A673 (cell line): Measurements from ENCODE around the gene TEX38. TPM values are rescaled to one million over a fixed set of nuclear protein-coding genes. Genes with fewer than 3 reads are reported as not detected.

Source experiments
- BruUV-seq: library from RNA; stranded (reverse); fragments of 400-500 nt; replicated peaks from 2 replicates; lab custom pipeline; 2021; lab: Mats Ljungman, UMichigan
- CTCF ChIA-PET: fragments of 300-600 bp; sonication (Branson Sonifier 250); formaldehyde crosslinking; loops from one replicate; lab custom pipeline; 2022; ENCODE audit warnings: antibody characterized with exemption; lab: Charles Lee
- POLR2A ChIA-PET: fragments of 300-600 bp; sonication (Branson Sonifier 250); formaldehyde crosslinking; loops from one replicate; lab custom pipeline; 2022; ENCODE audit warnings: antibody characterized with exemption; ENCODE audit not compliant: low non-redundant PET; lab: Charles Lee
- DNase-seq: peaks from one replicate; pipeline ENCODE4 v3.0.0-alpha.2; 2015; ENCODE audit warnings: low spot score
- H3K27ac ChIP-seq: fragments of 200-600 bp; sonication (generic); 2 replicates; pipeline ENCODE4 v1.5.1; 2016; ENCODE audit warnings: mixed run types, low read depth, mild to moderate bottlenecking, mixed read lengths, antibody characterized with exemption, low read length; ENCODE audit not compliant: poor library complexity, severe bottlenecking
- H3K27me3 ChIP-seq: fragments of 200-600 bp; sonication (generic); replicated peaks from 2 replicates; pipeline ENCODE4 v1.6.1; 2017; ENCODE audit warnings: mixed run types, low read depth, mild to moderate bottlenecking, mixed read lengths, antibody characterized with exemption, low read length; ENCODE audit not compliant: insufficient read depth, poor library complexity
- H3K36me3 ChIP-seq: fragments of 200-600 bp; sonication (generic); 2 replicates; pipeline ENCODE4 v1.6.1; 2016; ENCODE audit warnings: mixed run types, mild to moderate bottlenecking, mixed read lengths, antibody characterized with exemption, low read length; ENCODE audit not compliant: insufficient read depth, poor library complexity, severe bottlenecking
- H3K4me1 ChIP-seq: fragments of 200-600 bp; sonication (generic); 2 replicates; pipeline ENCODE4 v1.6.1; 2017; ENCODE audit warnings: mixed run types, mild to moderate bottlenecking, mixed read lengths, antibody characterized with exemption, low read length; ENCODE audit not compliant: insufficient read depth, poor library complexity, severe bottlenecking
- H3K4me3 ChIP-seq: fragments of 200-600 bp; sonication (generic); 2 replicates; pipeline ENCODE4 v1.5.1; 2016; ENCODE audit warnings: low read depth, mixed run types, mild to moderate bottlenecking, mixed read lengths, low read length; ENCODE audit not compliant: poor library complexity, severe bottlenecking
- H3K9me3 ChIP-seq: fragments of 200-600 bp; sonication (generic); 2 replicates; pipeline ENCODE4 v1.6.1; 2016; ENCODE audit warnings: mixed run types, low read depth, mild to moderate bottlenecking, mixed read lengths, antibody characterized with exemption, low read length; ENCODE audit not compliant: poor library complexity, severe bottlenecking
- EZH2 ChIP-seq: fragments of 200-600 bp; sonication (generic); IDR thresholded peaks from 2 replicates; pipeline ENCODE4 v1.6.1; 2017; ENCODE audit warnings: borderline replicate concordance, low read depth, mild to moderate bottlenecking, mixed read lengths, antibody characterized with exemption, low read length; ENCODE audit not compliant: poor library complexity, severe bottlenecking
- intact Hi-C: fragments of 100-400 bp; cut with micrococcal nuclease; formaldehyde crosslinking; loops from one replicate; pipeline ENCODE4 v1.10.0; 2022; ENCODE audit not compliant: unreplicated experiment
- total RNA-seq: library from RNA; stranded (reverse); gene quantifications from 2 replicates; pipeline ENCODE4 v1.2.3, GENCODE V29; 2021
- TF ChIP-seq, protein P1 (sequence below): fragments of 300-800, 200-600 bp; sonication (generic); conservative IDR thresholded peaks from 2 replicates; pipeline ENCODE4 v1.5.1; 2017; ENCODE audit warnings: low read depth, mild to moderate bottlenecking, antibody characterized with exemption, low read length, moderate library complexity, mixed read lengths

TEX38 gene
- total RNA-seq, 1 experiment from 2014 or later = not detected

DNA sequence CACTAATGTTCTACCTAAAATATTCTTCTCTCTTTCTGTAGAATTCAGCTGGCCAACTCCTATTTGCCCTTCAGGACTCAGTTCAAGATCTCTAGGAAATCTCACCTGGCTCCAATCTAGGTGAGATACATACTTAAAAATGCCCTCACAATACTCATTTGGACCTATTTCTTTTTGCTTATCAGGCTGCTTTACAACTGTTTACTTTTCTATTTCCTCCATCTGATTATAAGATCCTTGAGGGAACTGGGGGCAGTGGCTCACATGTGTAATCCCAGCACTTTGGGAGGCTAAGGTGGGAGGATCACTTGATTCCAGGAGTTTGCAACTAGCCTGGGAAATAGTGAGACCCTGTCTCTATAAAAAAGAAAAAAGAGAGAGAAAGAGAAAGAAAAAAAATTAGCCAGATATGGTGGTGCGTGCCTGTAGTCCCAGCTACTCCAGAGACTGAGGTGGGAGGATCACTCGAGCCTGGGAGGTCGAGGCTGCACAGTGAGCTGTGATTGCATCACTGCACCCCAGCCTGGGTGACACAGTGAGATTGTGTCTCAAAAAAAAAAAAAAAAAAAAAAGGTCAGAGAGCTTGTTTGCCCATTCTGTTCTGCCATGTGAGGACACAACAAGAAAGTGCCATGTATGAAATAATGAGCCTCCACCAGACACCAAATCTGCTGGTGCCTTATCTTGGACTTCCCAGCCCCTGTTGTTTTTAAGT lies 32.4 kb downstream of the TEX38 start:
- no TSS peak for BruUV-seq
- no peak for DNase-seq
- Histone ChIP-seq H3K4me3 (no peak overlapping the region), H3K27ac (no peak overlapping the region), H3K9me3 (no peaks in the 10 kb centered on the region), H3K36me3 (peaks cover 42% of the 10 kb centered on the region), H3K27me3 (no peaks in the 10 kb centered on the region), H3K4me1 (no peaks in the 10 kb centered on the region)
- ChIA-PET POLR2A (no interaction called here), CTCF (no interaction called here)
- TF ChIP-seq, protein P1, sequence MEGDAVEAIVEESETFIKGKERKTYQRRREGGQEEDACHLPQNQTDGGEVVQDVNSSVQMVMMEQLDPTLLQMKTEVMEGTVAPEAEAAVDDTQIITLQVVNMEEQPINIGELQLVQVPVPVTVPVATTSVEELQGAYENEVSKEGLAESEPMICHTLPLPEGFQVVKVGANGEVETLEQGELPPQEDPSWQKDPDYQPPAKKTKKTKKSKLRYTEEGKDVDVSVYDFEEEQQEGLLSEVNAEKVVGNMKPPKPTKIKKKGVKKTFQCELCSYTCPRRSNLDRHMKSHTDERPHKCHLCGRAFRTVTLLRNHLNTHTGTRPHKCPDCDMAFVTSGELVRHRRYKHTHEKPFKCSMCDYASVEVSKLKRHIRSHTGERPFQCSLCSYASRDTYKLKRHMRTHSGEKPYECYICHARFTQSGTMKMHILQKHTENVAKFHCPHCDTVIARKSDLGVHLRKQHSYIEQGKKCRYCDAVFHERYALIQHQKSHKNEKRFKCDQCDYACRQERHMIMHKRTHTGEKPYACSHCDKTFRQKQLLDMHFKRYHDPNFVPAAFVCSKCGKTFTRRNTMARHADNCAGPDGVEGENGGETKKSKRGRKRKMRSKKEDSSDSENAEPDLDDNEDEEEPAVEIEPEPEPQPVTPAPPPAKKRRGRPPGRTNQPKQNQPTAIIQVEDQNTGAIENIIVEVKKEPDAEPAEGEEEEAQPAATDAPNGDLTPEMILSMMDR = no peak
- no peak for TF ChIP-seq EZH2
- intact Hi-C loops = no loop called here

DNA sequence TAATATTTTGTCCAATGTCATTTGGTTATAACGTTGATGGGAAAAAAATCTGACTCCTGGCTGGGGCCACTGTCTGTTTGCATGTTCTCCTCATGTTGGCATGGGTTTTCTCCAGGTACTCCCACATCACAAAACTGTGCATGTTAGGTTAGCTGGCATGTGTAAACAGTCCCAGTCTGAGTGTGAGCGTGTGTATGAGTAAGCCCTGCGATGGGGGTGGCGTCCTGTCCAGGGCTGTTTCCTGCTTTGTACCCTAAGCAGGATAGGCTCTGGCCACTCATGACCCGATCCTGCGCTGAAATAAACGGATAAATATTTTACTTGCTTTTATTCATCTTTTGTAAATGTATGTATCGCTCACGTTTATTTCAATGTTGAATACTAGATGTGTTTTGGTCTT lies 33.8 kb downstream of the TEX38 start:
- no TSS peak for BruUV-seq
- POLR2A ChIA-PET = no interaction called here

DNA sequence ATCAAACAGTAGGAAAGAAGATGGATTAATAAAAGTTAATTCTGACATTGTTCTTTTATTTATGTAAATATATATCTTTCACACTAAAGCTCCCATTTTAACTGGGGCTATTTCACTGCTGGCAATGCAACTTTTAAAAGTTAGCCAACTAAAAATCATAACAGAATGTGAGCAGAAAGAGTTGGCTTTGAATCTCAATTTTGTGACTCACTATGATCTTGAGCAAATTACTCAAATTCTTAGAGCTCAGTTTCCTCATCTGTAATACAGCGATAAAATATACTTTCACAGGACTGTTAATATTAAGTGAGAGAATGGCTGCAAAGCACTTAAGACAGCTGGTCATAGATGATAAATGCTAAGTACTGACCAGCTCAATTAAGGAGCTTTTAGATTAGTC lies 36.5 kb downstream of the TEX38 start:
- intact Hi-C loops = no loop called here
- no peak overlapping the region for H3K27ac ChIP-seq
- no peaks in the 10 kb centered on the region for H3K27me3 ChIP-seq
- no peak for DNase-seq
- POLR2A ChIA-PET = no interaction called here
- CTCF ChIA-PET = no interaction called here
- H3K36me3 ChIP-seq = peaks cover 46% of the 10 kb centered on the region
- no TSS peak for BruUV-seq
- no peaks in the 10 kb centered on the region for H3K9me3 ChIP-seq
- TF ChIP-seq EZH2 = no peak
- H3K4me1 ChIP-seq = no peaks in the 10 kb centered on the region
- no peak overlapping the region for H3K4me3 ChIP-seq

More for the DNA sequence above, 33.8 kb downstream of the TEX38 start:
- Histone ChIP-seq H3K4me1 (no peaks in the 10 kb centered on the region), H3K27me3 (no peaks in the 10 kb centered on the region), H3K4me3 (no peak overlapping the region), H3K9me3 (no peaks in the 10 kb centered on the region), H3K36me3 (peaks cover 42% of the 10 kb centered on the region), H3K27ac (no peak overlapping the region)
- intact Hi-C loops = no loop called here
- CTCF ChIA-PET = no interaction called here
- TF ChIP-seq, protein P1 = no peak
- TF ChIP-seq EZH2 = no peak
- no peak for DNase-seq

DNA sequence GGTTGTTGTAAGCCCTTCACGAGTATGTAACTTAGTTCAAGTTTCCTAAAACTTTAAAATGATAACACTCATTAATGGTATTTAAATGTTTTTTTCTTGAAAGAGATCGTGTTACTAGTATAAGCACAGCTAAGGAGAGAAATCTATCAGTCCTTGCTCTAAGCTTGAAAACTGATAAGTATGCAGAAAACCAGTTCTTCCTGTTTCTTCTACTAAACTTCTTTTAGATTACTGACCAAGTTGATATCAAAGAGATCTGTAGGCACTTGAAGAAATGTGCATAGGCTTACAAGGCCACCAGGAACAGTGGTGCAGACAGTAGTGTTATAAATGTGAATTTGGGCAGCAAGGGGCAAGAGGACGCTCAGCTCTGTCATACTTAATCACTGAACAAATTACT lies 43.3 kb downstream of the TEX38 start:
- no peaks in the 10 kb centered on the region for H3K27me3 ChIP-seq
- TF ChIP-seq, protein P1 = no peak
- TF ChIP-seq EZH2 = no peak
- POLR2A ChIA-PET = no interaction called here
- intact Hi-C loops = no loop called here
- no peak overlapping the region for H3K4me3 ChIP-seq
- peaks cover 7% of the 10 kb centered on the region for H3K4me1 ChIP-seq
- BruUV-seq = no TSS peak
- peaks cover 28% of the 10 kb centered on the region for H3K36me3 ChIP-seq
- no peak for DNase-seq
- CTCF ChIA-PET = no interaction called here
- H3K9me3 ChIP-seq = no peaks in the 10 kb centered on the region
- H3K27ac ChIP-seq = no peak overlapping the region
